NCI-H1417 (cell line): Measurements from ENCODE around the gene GALT.
A peak's percentile ranks its signal among the peaks of the same experiment; 100 is the strongest.

Experiments used
- DNase-seq, 3 experiments: peaks; one replicate each; lab custom pipeline; 2025; lab: John Stamatoyannopoulos, UW

Gene GALT

DNA sequence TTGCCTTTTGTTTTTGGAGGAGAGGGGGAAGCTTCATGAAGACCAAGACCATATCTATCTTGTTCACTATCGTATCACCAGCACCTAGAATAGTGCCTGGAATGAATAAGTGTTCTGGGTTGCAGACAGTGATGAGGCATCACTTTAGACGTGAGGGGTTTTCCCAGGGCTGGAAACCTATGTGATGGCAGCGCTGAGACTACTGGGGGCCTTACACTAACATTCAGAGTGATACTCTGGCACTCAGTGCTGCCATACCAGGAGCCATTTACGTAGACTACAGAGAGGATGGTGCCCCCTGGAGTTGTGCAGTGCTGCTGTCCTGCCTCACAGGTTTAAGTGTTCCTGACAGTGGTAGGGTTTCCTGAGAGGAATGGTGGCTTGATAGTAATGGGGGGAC is 37.7 kb downstream of the GALT start:
- DNase-seq = no peak

- DNase-seq = no peak
Observed at GRCh38 chr9:34684816-34685215, 38.3 kb downstream of the GALT start.

- no peak for DNase-seq
Observed at GRCh38 chr9:34685591-34685990, 39.1 kb downstream of the GALT start.

- DNase-seq = no peak
Observed at GRCh38 chr9:34686231-34686630, 39.8 kb downstream of the GALT start.

DNA sequence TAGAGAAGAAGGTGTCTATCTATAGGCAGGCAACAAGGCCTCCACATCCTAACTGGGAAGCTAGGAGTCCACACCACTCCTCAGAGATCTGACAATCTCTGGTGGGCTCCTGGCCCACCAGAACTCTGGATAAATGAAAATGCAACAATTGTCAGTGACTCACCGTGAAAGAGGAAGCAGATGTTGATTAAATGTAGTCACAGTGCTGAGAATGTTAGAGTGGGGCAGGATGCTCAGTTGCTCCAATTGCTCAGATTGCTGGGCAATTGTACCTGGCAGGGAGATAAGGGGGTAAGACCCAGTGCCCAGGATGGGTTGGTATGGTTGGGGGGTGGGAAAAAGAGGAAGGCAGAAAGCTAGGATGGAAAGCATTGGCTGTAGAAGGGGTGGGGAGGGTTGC is 40.3 kb downstream of the GALT start:
- no peak for DNase-seq

GRCh38 chr9:34687276-34688030 is 41.0 kb downstream of the GALT start:
- no peak for DNase-seq

- no peak for DNase-seq
Observed at GRCh38 chr9:34688329-34689115, 42.0 kb downstream of the GALT start.

DNA sequence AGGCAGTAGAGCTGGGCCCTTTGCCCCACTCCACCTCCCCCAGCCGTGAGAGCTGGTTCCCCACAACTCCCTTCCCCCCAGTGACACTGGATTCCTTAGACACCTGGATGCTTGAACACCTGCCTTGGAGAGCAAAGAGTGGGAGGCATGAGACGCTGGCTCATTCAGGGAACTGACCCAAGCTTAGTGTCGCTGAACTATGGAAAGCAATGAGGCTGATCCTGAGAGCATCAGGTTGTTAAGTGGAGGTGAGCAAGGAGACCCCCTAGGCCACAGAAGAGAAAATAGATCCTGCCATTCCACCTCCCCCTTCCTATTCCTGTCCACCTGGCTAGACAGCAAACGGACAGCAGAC is 42.6 kb downstream of the GALT start:
- DNase-seq = peak in 2 of 3 experiments; percentile 13 to 40

GRCh38 chr9:34689512-34689911 is 43.0 kb downstream of the GALT start:
- DNase-seq = no peak

GRCh38 chr9:34690983-34691935 is 44.8 kb downstream of the GALT start, which contains the start of gene CCL19:
Gene CCL19, minus strand, starts transcription at chr9:34691276. Its CDS starts 137 bp downstream, at chr9:34691139.
- no peak for DNase-seq

- no peak for DNase-seq
Observed at GRCh38 chr9:34691936-34692315, 45.5 kb downstream of the GALT start.

DNA sequence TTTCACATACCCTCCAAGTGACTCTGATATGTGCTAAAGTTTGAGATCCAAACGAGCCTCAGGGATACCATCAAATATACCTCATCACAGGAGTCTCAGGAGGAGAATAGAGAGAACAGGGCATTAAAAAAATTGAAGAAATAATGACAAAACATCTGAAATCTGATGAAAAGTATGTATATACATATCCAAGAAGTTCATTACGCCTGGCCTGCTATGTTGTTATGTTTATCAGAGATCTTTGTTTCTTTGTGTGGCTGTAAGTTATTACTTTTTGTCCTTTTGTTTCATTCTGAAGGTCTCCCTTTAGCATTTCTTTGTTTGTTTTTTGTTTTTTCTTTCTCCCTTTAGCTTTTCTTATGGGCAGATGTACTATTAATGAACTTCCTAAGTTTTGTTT is 47.1 kb downstream of the GALT start:
- DNase-seq = no peak

GRCh38 chr9:34694811-34695210 is 48.3 kb downstream of the GALT start:
- DNase-seq = no peak
